ENCODE measurements around the gene PLIN5. TPM values are rescaled to one million over a fixed set of nuclear protein-coding genes. Genes with fewer than 3 reads are reported as not detected.

Gene PLIN5
- total RNA-seq, 1 donor from 2014 or later, result 23.2 TPM

DNA sequence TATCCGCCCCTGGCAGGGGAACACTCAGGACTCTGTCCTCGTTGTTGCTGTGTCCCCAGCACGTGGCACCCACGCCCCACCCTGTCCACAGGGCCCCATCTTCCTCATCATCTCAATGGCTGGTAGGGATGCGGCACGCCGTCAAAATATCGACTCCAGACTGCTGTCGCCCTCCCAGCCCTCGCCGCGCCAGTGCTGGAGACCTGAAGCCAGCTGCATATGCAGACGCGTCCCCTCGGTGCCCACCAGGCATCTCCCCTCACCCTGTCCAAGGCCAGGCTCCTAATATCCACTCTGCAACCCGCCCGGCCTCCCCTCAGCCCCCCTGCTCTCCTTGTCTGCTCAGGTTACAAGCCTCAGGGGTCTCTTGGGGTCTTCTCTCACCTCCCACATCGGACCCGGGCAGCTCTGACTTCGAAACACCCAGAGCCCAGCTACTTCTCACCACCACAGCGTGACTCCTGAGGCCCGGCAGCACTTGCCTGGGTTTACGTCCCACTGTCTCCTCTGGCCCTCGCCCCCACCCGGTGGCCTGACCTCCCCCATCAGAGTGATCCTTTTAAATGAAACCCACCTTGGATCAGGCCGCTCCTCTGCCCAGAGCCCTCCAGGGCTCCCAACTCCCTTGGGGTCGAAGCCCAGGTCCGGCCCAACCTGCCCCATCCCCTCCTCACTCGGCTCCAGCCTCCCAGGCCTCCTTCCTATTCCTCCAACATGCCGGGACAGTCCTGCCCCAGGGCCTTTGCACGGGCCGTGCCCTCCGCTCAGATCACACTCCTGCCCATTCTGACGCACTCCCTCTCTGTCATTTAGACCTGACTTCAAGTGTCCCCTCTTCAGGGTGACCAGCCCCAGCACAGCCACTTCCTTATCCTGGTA, 29.2 kb downstream of the PLIN5 start:
- DNase-seq (ENCODE audit: low read depth in 2 of 2), result no peak

DNA sequence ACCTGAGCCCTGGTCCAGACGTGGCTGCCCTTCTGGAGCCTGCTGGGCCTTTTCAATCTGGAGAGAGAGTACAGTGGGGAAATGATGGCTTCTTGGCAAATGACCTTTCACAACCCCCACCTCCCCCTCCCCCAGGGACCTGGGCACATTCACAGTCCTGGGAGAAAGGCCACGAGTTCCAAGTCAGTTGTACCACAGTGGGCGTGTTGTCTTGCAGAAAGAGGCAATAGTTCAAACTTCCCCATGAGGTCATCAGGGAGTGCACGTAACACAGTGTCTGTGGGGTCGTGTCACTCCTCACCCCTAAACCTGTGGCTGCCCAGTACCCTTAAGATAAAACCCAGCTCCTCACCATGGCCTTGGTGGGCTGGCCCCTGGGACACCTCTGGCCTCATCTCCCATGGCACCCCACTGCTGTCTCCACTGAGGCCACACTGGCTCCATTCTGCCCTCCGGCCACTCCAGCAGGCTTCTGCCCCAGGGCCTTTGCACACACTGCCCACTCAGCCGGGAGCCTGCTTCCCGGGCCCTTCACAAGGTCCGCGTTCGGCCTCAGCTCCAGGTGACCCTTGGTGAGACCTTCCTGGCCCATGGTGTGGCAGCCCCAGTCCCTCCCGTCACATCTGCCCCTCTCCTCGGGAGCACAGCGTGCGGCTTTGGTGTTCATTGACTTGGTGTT, 30.0 kb downstream of the PLIN5 start:
- DNase-seq (ENCODE audit: low read depth in 2 of 2), result no peak

DNA sequence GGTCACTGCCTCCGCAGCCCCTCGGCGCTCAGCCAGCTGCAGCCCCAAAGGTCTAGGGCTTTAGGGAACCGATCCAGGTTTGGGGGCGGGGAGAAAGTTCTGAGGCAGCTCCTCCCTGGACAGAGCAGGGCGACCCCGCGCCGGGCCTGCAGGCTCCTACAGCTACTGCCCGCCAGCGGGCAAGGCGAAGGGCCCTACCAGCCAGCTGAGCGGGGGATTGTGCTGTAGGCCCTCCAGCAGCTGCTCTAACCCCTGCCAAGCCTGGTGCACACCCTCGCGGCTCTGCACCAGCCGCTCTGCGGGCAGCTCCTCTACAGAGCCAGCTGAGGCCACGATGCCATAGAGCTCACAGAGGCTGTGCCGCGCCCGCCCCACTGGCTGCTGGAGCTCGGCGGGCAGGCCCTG, 30.7 kb downstream of the PLIN5 start:
- no peak for DNase-seq (ENCODE audit: low read depth in 2 of 2)

DNA sequence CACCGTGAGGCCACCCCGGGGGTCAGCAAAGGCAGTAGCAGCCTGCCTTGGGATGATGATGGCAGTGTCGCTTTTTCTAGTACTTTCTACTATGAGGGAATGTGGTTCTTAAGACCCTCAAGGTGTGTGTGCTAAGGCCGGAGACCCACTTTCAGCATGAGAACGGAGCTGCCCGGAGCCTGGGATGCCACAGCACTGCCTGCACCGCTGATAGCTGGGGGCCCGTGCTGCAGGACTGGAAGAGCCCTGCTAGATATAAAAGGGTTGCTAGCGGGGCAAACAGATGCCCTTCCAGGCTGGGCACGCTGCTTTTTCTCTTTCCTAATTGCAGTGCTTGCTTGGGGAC, 31.2 kb downstream of the PLIN5 start:
- no peak for DNase-seq (ENCODE audit: low read depth in 2 of 2)

DNA sequence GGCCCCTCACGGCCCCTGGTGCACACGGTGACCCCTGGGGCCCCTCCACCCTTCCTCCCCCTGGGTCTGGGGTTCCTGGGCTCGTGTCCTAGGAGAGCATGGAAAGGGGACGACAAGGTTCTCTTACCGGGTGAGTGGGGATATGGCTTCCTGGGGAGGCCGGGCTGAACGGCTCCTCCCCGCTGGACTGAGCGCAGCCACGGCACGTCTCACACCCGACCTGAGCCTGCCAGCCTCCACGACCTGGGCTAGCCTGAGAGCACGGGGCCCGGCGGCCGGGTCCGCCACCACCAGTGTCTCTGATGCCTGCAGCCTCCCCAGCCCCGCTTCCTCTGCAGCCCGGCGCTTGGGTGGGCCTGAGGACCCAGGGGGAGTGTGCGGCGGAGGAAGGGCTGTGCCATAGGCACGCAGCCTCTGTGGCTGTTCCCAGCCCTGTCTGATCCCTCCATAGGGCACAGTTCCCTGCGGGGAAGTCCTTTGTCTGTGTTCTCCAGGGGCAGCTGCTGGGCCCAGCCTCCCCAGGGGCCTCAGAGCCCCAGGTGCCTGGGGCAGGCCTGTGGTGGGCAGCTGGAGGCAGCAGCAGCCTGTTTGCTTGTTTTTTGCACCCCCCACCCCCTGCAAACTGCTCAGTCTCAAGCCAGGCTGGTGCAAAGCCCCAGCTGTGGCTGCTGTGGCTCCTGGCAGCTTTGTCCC, 31.7 kb downstream of the PLIN5 start:
- DNase-seq (ENCODE audit: low read depth in 2 of 2), result no peak

DNA sequence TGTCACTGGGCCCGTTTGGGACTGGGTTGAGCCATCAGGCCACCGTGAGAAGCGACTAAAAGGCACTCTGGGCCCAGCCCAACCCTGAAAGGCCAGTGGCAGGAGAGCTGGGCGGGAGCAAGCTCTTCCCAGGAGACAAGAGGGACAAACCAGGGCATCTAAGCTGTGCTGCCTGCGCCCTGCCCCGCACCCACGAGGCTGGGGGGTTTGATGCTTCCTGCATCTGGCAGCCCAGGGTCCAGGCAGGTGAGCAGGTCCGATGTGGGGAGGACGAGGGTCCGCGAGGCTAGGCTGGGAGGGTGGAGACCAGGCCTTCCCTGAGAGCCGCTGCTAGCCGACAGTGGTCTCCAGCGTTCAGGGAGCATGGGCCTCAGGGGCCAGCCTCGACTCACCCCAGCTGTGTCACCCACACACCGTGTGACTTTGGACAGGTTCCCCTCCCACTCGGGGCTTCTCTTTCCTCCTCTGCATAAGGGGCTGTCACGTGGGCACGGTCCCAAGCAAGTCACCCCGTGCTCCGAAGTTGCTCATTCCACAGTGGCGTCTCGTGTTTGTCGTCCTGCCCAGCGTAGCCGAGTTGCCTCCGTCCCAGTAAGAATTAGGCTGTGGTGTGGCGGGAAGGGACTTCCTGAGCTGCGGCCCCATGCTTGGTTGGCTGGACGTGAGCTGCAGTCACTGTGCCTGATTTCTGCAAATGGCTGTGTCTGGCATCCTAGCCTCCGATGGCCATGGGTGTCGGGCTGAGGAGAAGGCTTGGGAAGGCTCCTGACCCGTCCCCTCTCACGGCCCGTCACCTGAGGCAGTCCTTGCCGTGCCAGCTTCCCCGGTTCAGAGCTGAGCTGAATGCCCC, 32.5 kb downstream of the PLIN5 start:
- no peak for DNase-seq (ENCODE audit: low read depth in 2 of 2)

DNA sequence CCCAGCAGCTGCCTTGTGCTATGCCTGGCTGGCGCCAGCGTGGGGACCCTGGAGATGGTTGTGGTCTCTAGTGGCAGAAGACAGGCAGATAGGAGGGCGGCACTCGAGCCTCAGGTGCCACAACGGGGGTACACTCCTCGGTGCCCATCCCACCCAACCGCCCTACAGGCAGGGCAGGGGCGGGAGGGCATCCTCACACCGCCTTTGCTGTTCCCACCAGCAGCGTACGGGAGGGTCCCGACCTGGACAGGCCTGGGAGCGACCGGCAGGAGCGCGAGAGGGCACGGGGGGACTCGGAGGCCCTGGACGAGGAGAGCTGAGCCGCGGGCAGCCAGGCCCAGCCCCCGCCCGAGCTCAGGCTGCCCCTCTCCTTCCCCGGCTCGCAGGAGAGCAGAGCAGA, 33.3 kb downstream of the PLIN5 start:
- no peak for DNase-seq (ENCODE audit: low read depth in 2 of 2)

DNA sequence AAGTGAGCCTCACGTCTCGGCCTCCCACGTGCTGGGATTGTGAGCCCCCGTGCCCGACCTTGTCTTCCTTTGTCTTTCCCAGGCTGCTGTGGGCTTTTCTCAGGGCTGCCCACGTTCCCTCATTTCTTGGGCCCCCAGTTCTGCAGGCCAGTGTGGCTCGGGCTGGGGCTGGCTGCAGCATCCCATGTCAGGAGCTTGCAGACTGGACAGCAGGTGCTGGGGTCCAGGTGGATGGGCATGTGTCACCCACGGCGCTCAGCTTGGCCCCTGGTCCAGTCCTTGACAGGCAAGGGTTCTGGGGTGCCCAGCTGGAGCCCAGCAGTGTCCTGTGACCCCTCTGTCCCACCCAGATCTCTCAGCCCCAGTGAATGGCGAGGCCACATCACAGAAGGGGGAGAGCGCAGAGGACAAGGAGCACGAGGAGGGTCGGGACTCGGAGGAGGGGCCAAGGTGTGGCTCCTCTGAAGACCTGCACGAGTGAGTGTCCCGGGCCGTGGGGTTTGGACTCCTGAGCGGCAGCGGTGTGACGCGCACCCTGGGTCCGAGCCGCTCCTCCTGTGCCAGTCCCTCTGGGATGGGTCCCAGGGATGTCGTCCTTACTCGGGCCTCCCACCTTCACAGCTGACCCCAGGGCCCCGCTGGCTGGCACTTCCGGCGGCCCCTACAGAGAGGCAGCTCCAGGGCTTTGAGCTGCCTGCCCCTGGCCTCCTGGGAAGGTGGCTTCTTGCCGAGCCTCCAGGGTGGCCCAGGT, 34.0 kb downstream of the PLIN5 start:
- DNase-seq (ENCODE audit: low read depth in 2 of 2), result no peak

DNA sequence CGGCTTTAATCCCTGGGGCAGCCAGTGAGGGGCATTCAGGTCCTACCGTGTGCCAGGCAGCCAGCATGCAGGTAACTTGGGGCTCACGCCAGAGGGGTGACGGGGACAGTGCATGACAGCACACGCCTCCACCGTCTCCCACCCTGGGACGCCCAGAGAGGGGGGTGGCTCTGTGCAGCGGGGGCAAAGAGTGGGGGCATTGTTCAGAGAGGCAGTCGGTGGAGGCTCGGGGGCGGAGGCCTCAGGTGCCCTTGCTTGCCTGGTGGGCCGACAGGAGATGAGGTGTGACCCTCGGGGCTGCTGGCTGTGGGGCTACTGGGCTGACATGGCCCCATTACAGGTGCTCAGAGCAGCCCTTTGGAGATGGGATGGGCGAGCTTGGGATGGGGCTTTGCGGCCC, 35.2 kb downstream of the PLIN5 start:
- DNase-seq (ENCODE audit: low read depth in 2 of 2), result no peak

DNA sequence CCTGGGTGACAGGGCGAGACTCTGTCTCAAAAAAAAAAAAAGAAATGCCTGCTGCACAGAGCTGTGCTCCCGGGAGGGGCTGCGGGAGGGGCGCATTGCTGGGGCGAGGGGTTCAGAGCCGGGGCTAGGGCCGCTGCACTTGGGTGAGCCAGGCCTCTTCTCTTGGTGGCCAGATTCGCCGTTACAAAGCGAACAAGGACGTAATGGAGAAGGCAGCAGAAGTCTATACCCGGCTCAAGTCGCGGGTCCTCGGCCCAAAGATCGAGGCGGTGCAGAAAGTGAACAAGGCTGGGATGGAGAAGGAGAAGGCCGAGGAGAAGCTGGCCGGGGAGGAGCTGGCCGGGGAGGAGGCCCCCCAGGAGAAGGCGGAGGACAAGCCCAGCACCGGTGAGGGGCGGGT, 35.7 kb downstream of the PLIN5 start:
- DNase-seq (ENCODE audit: low read depth in 2 of 2), result no peak

DNA sequence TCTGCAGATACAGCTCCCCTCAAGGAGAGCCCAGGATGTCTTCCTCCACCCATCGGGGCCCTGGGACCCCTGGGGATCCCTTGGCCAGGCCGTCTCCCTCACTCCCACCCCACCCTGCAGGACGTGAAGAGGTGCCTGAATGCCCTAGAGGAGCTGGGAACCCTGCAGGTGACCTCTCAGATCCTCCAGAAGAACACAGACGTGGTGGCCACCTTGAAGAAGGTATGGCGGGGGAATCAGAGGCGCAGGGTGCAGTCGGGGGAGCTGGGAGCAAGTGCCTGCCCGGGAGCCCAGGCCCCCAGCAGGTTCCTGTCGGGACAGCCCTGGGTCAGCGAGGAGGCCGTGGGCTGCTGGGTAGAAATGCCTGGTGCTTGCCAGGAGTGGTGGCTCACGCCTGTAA, 36.3 kb downstream of the PLIN5 start:
- no peak for DNase-seq (ENCODE audit: low read depth in 2 of 2)

DNA sequence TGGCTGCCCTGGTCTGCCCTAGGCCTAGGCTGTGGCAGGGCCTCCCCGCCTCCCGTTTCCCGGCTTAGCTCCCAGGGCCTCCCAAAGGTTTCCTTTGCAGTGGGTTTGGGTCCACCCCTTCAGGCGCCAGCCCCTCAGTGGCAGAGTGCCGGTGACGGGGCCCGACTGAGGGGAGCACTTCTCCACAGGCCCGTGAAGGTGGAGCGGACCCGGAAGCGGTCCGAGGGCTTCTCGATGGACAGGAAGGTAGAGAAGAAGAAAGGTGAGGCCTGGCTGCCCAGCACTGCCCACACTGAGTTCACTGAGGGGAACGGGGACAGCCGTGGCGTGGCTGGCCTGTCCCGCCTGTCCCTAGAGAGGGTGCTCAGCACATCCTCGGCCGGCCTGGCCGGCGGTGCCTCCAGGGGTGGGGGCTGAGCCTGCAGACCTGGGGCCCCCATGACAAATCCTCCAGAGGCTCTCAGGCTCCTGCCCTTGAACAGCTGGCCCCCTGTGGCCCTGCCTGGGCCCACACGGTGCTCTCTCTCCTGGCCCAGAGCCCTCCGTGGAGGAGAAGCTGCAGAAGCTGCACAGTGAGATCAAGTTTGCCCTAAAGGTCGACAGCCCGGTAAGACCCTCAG, 37.1 kb downstream of the PLIN5 start:
- no peak for DNase-seq (ENCODE audit: low read depth in 2 of 2)

DNA sequence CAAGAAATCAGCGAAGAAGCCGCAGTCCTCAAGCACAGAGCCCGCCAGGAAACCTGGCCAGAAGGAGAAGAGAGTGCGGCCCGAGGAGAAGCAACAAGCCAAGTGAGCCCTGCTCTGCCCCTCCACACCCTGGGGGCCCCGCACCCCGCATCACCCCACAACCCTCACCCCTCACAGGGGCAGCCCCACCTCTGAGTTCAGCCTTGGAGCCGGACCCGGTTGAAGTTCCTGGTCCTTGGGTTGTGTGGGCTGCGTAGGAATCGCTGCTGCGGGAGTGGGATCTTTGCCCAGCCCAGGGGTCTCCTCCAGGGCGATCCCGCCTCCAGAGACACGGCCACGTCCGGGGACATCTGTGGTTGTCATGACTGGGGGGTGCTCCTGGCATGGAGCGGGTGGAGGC, 38.7 kb downstream of the PLIN5 start:
- no peak for DNase-seq (ENCODE audit: low read depth in 2 of 2)

DNA sequence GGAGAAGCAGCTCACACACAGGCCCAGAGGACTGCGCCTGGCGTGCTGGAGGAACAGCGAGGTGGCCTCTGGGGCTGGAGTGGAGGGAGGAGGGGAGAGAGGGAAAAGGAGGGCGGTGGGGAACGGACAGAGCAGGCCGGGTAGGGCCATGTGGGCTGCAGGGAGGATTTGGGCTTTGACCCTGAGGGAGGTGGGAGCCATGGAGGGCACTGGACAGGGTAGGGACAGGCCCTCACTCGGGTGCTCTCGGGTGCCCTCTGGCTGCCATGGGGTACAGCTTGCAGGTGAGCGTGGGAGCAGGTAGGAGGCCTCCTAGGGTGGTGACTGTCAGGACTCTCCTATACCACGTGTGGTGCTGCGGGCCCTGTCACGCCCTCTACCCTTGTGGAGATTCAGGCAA, 39.6 kb downstream of the PLIN5 start:
- no peak for DNase-seq (ENCODE audit: low read depth in 2 of 2)

DNA sequence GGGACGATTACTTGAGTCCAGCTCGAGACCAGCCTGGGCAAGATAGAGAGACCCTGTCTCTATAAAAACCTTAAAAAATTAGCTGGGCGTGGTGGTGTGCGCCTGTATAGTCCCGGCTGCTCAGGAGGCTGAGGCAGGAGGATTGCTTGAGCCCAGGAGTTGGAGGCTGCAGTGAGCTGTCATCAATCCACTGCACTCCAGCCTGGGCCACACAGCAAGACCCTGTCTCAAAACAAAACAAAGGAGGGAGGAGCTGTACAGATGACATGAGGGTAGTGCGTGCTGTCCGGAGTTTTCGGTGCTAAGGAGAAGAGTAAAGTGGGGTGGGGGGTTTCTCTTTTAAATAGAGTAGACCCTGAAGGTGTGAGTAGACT, 40.3 kb downstream of the PLIN5 start:
- no peak for DNase-seq (ENCODE audit: low read depth in 2 of 2)

DNA sequence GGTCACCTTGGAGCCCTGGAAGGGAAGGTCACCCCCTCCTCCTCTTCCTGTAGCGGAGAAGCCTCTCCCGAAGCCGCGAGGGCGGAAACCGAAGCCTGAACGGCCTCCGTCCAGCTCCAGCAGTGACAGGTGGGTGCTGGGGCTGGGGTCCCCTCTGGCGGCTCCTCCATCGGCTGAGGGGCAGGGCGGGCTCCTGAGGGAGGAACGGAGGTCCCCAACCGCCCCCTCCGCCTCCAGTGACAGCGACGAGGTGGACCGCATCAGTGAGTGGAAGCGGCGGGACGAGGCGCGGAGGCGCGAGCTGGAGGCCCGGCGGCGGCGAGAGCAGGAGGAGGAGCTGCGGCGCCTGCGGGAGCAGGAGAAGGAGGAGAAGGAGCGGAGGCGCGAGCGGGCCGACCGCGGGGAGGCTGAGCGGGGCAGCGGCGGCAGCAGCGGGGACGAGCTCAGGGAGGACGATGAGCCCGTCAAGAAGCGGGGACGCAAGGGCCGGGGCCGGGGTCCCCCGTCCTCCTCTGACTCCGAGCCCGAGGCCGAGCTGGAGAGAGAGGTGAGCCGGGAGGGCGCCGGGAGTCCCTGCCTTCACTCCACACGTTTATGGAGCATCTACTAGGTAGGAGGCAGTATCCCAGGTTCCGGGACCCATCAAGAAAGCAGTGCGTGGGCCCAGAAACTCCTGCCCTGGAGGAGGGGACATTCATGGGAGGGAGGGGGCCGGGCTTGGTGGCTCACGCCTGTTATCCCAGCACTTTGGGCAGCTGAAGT, 40.9 kb downstream of the PLIN5 start:
- DNase-seq (ENCODE audit: low read depth in 2 of 2), result no peak

DNA sequence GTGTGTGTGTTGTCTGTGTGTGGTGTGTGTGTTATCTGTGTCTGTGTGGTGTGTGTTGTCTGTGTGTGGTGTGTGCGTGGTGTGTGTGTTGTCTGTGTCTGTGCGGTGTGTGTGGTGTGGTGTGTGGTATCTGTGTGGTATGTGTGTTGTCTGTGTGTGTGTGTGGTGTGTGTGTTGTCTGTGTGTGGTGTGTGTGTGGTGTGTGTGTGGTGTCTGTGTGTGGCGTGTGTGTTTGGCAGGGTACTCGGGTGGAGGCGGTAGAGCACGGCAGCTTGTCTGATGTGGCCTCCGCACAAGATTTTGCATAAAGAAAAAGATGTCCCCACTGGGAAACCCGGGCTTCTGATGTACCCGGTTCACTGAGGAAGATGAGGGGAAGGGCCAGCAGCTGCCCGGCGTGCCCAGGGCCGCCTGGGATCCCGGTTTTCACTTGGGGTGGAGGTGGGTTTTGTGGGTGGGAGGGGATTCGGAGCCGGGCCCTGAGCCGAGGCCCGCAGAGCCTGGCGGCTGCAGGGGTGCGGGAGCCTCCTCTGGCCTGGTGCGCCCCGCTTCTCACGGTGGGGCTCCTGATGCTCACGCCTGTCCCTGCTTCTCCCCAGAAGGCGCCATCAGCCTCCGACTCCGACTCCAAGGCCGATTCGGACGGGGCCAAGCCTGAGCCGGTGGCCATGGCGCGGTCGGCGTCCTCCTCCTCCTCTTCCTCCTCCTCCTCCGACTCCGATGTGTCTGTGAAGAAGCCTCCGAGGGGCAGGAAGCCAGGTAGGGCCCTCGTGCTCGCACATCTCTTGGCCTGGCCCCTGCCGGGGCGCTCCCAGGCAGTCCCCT, 41.7 kb downstream of the PLIN5 start:
- DNase-seq (ENCODE audit: low read depth in 2 of 2), result no peak

DNA sequence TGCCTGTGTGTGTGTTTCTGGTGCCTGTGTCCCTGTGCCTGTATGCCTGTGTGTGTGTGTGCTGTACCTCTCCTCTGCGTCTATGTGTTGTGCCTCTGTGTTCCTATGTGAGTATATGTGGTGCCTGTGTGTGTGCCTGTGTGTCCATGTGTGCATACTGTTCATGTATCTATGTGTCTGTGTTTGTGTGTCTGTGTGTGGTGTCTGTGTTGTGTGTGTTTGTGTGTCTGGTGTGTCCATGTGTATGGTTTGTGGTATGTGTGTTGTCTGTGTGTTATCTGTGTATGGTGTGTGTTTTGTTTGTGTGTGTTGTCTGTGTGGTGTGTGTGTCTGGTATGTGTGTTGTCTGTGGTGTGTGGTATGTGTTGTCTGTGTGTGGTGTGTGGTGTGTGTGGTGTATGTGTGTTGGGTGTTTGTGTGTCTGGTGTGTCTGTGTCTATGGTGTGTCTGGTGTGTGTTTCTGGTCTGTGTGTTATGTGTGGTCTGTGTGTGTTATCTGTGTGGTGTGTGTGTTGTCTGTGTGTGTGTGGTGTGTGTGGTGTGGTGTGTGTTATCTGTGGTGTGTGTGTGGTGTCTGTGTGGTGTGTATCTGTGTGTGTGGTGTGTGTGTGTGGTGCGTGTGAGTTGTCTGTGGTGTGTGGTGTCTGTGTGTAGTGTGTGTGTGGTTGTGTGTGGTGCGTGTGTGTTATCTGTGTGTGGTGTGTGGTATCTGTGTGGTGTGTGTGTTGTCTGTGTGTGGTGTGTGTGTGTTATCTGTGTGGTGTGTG, 42.5 kb downstream of the PLIN5 start:
- DNase-seq (ENCODE audit: low read depth in 2 of 2), result no peak

Data from lung microvascular endothelial cell (primary cell).